H1 (cell line): ENCODE data around the gene MNX1. TPM values are rescaled to one million over a fixed set of nuclear protein-coding genes. Genes with fewer than 3 reads are reported as not detected.
A peak's percentile ranks its signal among the peaks of the same experiment; 100 is the strongest.

Experiments used
- CTCF ChIA-PET: fragments of 300-600 bp; sonication (Branson Sonifier 250); formaldehyde crosslinking; loops from one replicate; lab custom pipeline; 2021; ENCODE audit not compliant: partially characterized antibody; lab: Charles Lee
- POLR2A ChIA-PET: fragments of 300-600 bp; sonication (Branson Sonifier 250); formaldehyde crosslinking; loops from one replicate; lab custom pipeline; 2021; ENCODE audit warnings: inconsistent platforms; ENCODE audit not compliant: partially characterized antibody; lab: Charles Lee
- DNase-seq, 2 experiments: peaks; one replicate each; pipeline versions ENCODE4 v3.0.0 to v3.0.0-alpha.2; 2010 to 2022; ENCODE audit warnings: low spot score in 2 of 2, low read depth in 1 of 2, mixed read lengths in 1 of 2
- FAIRE-seq: peaks from 2 replicates; lab custom pipeline; 2011; peaks lifted over from hg19 to GRCh38; lab: Jason Lieb, UNC
- H2AFZ ChIP-seq: 2 replicates; pipeline ENCODE4 v1.8.1; 2012; ENCODE audit warnings: low read length, inconsistent platforms
- H2AK5ac ChIP-seq: 2 replicates; pipeline ENCODE4 v1.6.1; 2013; ENCODE audit warnings: low read depth, low read length
- H2BK120ac ChIP-seq: replicated peaks from 2 replicates; pipeline ENCODE3; 2013; ENCODE audit warnings: low read depth, low read length, inconsistent platforms
- H2BK12ac ChIP-seq: 2 replicates; pipeline ENCODE4 v1.6.1; 2013; ENCODE audit warnings: low read depth, low read length
- H2BK15ac ChIP-seq: 2 replicates; pipeline ENCODE4 v1.6.1; 2013; ENCODE audit warnings: low read length
- H2BK20ac ChIP-seq: 2 replicates; pipeline ENCODE4 v1.6.1; 2013; ENCODE audit warnings: low read length
- H2BK5ac ChIP-seq: 2 replicates; pipeline ENCODE4 v1.6.1; 2013; ENCODE audit warnings: low read depth, low read length
- H3K14ac ChIP-seq: 2 replicates; pipeline ENCODE4 v1.6.1; 2013; ENCODE audit warnings: inconsistent platforms; ENCODE audit not compliant: insufficient read length
- H3K18ac ChIP-seq: 2 replicates; pipeline ENCODE4 v1.6.1; 2013; ENCODE audit warnings: low read length; ENCODE audit errors: extremely low read depth
- H3K23ac ChIP-seq: 2 replicates; pipeline ENCODE4 v1.6.1; 2013; ENCODE audit warnings: inconsistent platforms; ENCODE audit not compliant: insufficient read length
- H3K23me2 ChIP-seq: 2 replicates; pipeline ENCODE4 v1.6.1; 2013; ENCODE audit warnings: low read depth, low read length
- H3K27ac ChIP-seq: 2 replicates; pipeline ENCODE4 v1.6.1; 2011; ENCODE audit warnings: low read depth, low read length, inconsistent platforms
- H3K27me3 ChIP-seq, 4 experiments: replicated peaks in 1 of 4; 1 replicate in 1 of 4; 2 replicates in 3 of 4; pipeline versions ENCODE4 v1.6.1 to v1.8.1; 2011 to 2013; ENCODE audit warnings: low read length in 3 of 4, mild to moderate bottlenecking in 3 of 4, inconsistent platforms in 2 of 4, mixed read lengths in 2 of 4, moderate library complexity in 1 of 4; ENCODE audit not compliant: control insufficient read depth in 3 of 4, insufficient read depth in 3 of 4; ENCODE audit errors: extremely low read depth in 1 of 4
- H3K36me3 ChIP-seq, 4 experiments: 2 replicates each; pipeline versions ENCODE4 v1.6.1 to v1.8.1; 2011 to 2013; ENCODE audit warnings: mild to moderate bottlenecking in 4 of 4, low read length in 3 of 4, moderate library complexity in 2 of 4, control low read depth in 1 of 4, inconsistent platforms in 1 of 4; ENCODE audit not compliant: insufficient read depth in 4 of 4, control insufficient read depth in 2 of 4
- H3K4ac ChIP-seq: replicated peaks from 2 replicates; pipeline ENCODE3; 2013; ENCODE audit warnings: low read length, low read depth, mixed read lengths, inconsistent platforms; ENCODE audit not compliant: insufficient read length
- H3K4me1 ChIP-seq, 4 experiments: replicated peaks in 1 of 4; 1 replicate in 1 of 4; 2 replicates in 3 of 4; pipeline versions ENCODE4 v1.6.1 to v1.8.1; 2011 to 2013; ENCODE audit warnings: low read length in 3 of 4, inconsistent platforms in 2 of 4, mixed read lengths in 1 of 4; ENCODE audit not compliant: insufficient read depth in 4 of 4, control insufficient read depth in 3 of 4
- H3K4me2 ChIP-seq, 2 experiments: 2 replicates each; pipeline versions ENCODE4 v1.6.1 to v1.8.1; 2011 to 2013; ENCODE audit warnings: low read depth in 2 of 2, low read length in 2 of 2, control low read depth in 1 of 2, inconsistent platforms in 1 of 2, mild to moderate bottlenecking in 1 of 2; ENCODE audit not compliant: insufficient read depth in 1 of 2
- H3K4me3 ChIP-seq, 4 experiments: fragments of 200-600, 300-600 bp in 1 of 4; sonication (generic), shearing (Covaris generic), sonication (Bioruptor Twin) in 1 of 4; 2 replicates each; pipeline versions ENCODE4 v1.5.1 to v1.8.1; 2011 to 2016; ENCODE audit warnings: low read length in 4 of 4, low read depth in 3 of 4, control low read depth in 2 of 4, inconsistent platforms in 2 of 4, mild to moderate bottlenecking in 2 of 4, mixed read lengths in 1 of 4, moderate library complexity in 1 of 4; ENCODE audit not compliant: insufficient read depth in 2 of 4; ENCODE audit errors: extremely low read depth in 1 of 4
- H3K56ac ChIP-seq: replicated peaks from 2 replicates; pipeline ENCODE3; 2013; ENCODE audit warnings: low read depth, mild to moderate bottlenecking, mixed read lengths, low read length, inconsistent platforms; ENCODE audit not compliant: insufficient read length
- H3K79me1 ChIP-seq: 2 replicates; pipeline ENCODE4 v1.6.1; 2013; ENCODE audit warnings: low read depth, low read length, control low read depth
- H3K79me2 ChIP-seq, 2 experiments: 2 replicates each; pipeline versions ENCODE4 v1.6.1 to v1.8.1; 2012 to 2013; ENCODE audit warnings: low read length in 2 of 2, mild to moderate bottlenecking in 2 of 2, inconsistent platforms in 1 of 2; ENCODE audit not compliant: insufficient read depth in 2 of 2, control insufficient read depth in 1 of 2
- H3K9ac ChIP-seq, 4 experiments: replicated peaks in 1 of 4; 1 replicate in 1 of 4; 2 replicates in 3 of 4; pipeline versions ENCODE4 v1.6.1 to v1.8.1; 2011 to 2013; ENCODE audit warnings: low read depth in 3 of 4, low read length in 3 of 4, control low read depth in 2 of 4, mild to moderate bottlenecking in 2 of 4, moderate library complexity in 2 of 4, inconsistent platforms in 1 of 4; ENCODE audit errors: extremely low read depth in 1 of 4
- H3K9me3 ChIP-seq, 2 experiments: 2 replicates each; pipeline versions ENCODE4 v1.6.1 to v1.8.1; 2012 to 2013; ENCODE audit warnings: mild to moderate bottlenecking in 2 of 2, moderate library complexity in 2 of 2, control low read depth in 1 of 2, inconsistent platforms in 1 of 2, low read depth in 1 of 2, low read length in 1 of 2, mixed read lengths in 1 of 2; ENCODE audit not compliant: insufficient read depth in 2 of 2
- H4K20me1 ChIP-seq, 2 experiments: replicated peaks in 1 of 2; 2 replicates each; pipeline versions ENCODE3 to v1.8.1; 2011 to 2013; ENCODE audit warnings: inconsistent platforms in 2 of 2, low read length in 2 of 2, mild to moderate bottlenecking in 1 of 2; ENCODE audit not compliant: insufficient read depth in 2 of 2, control insufficient read depth in 1 of 2
- H4K5ac ChIP-seq: 2 replicates; pipeline ENCODE4 v1.6.1; 2013; ENCODE audit warnings: low read length, low read depth, mixed read lengths, inconsistent platforms; ENCODE audit not compliant: insufficient read length
- H4K8ac ChIP-seq: 2 replicates; pipeline ENCODE4 v1.8.0; 2013; ENCODE audit warnings: mild to moderate bottlenecking, moderate library complexity, low read length, inconsistent platforms; ENCODE audit not compliant: insufficient read depth; ENCODE audit errors: extremely low read depth
- H4K91ac ChIP-seq: replicated peaks from 2 replicates; pipeline ENCODE3; 2013; ENCODE audit warnings: low read length, mixed read lengths, inconsistent platforms; ENCODE audit not compliant: insufficient read length
- CBX8 ChIP-seq: fragments of 300-800, 300-1000 bp; sonication (generic); IDR thresholded peaks from 2 replicates; pipeline ENCODE4 v1.7.1; 2016; ENCODE audit warnings: low read depth, low read length, borderline replicate concordance
- MAFK ChIP-seq: IDR thresholded peaks from 2 replicates; pipeline ENCODE4 v1.6.1; 2012; ENCODE audit warnings: low read depth, mild to moderate bottlenecking, improper control_type of control experiment, low read length
- RAD21 ChIP-seq, 2 experiments: IDR thresholded peaks in 1 of 2; conservative IDR thresholded peaks in 1 of 2; 2 replicates each; pipeline ENCODE4 v1.6.1; 2011; ENCODE audit warnings: low read depth in 2 of 2, low read length in 2 of 2, improper control_type of control experiment in 1 of 2, inconsistent platforms in 1 of 2, mild to moderate bottlenecking in 1 of 2, moderate library complexity in 1 of 2
- RBBP5 ChIP-seq: IDR thresholded peaks from 2 replicates; pipeline ENCODE4 v1.7.1; 2012; ENCODE audit warnings: low read depth, mild to moderate bottlenecking, inconsistent platforms, low read length, moderate library complexity, borderline replicate concordance
- SIX5 ChIP-seq: IDR thresholded peaks from 2 replicates; pipeline ENCODE4 v1.6.1; 2011; ENCODE audit warnings: mild to moderate bottlenecking, low read depth, low read length
- SP4 ChIP-seq: IDR thresholded peaks from 2 replicates; pipeline ENCODE4 v1.6.1; 2012; ENCODE audit warnings: low read length, inconsistent platforms
- WGBS, 2 experiments: shearing (Covaris generic) in 1 of 2; methylation state at CpG; one replicate each; pipeline versions ENCODE4 v1.1.6 to v1.1.7; 2013 to 2015; ENCODE audit warnings: low lambda C conversion rate in 2 of 2, mixed read lengths in 2 of 2, inconsistent platforms in 1 of 2, low coverage in 1 of 2, missing lambda C conversion rate in 1 of 2; ENCODE audit not compliant: insufficient replicate concordance in 2 of 2, insufficient coverage in 1 of 2, insufficient read length in 1 of 2; ENCODE audit errors: extremely low coverage in 1 of 2, missing lambda C conversion rate in 1 of 2; 5-methylcytosine and 5-hydroxymethylcytosine counted together
- polyA plus RNA-seq, 7 experiments: library from polyadenylated mRNA; depleted of rRNA in 3 of 7; stranded (reverse) in 5 of 7; unstranded in 2 of 7; fragments of >200 nt in 5 of 7; fragments of 200-250 nt in 2 of 7; gene quantifications; 1 replicate in 5 of 7; 2 replicates in 1 of 7; 4 replicates in 1 of 7; pipeline versions ENCODE4 v1.2.1 to v1.2.3, GENCODE V29; 2011 to 2013; ENCODE audit warnings: missing spikeins in 2 of 7, mixed read lengths in 2 of 7
- total RNA-seq: library from RNA; stranded (reverse); fragmentation: NEBNext Ultra II Directional; extraction: Animal tissue kit (Norgen Biotek cat#: 25700); gene quantifications from 2 replicates; pipeline ENCODE4 v1.2.1, GENCODE V29; 2021

MNX1 gene
- total and polyA plus RNA-seq, 2 of the 8 experiments (the other 6 are each of a cell fraction or from before 2014, with no cell fraction given): 0.39 TPM; not detected in 1

- 89% methylated on average over 25 of the region's 25 CpGs; no CpG with 5 or more reads in 1 of the 2 experiments for WGBS, 2 experiments
- FAIRE-seq: no peak
Observed at GRCh38 chr7:156989766-156990535, 20.5 kb downstream of the MNX1 start.

More at GRCh38 chr7:156989766-156990535, 20.5 kb downstream of the MNX1 start:
- Histone ChIP-seq H4K91ac (no peak overlapping the region), H3K79me2 (no peaks in the 10 kb centered on the region), H4K20me1 (no peaks in the 10 kb centered on the region)
- CTCF ChIA-PET: interaction anchor here (0.7 to 1.2 kb wide), 5 partner anchors 11 to 248 kb away, joined by 3 to 5 read pairs (median 3); no protein-coding TSS in a partner anchor
- TF ChIP-seq CBX8 (no peak), SP4 (no peak), RBBP5 (no peak), SIX5 (no peak), MAFK (no peak), RAD21 (IDR thresholded peaks at IDR 0.05 in 1 of 2, conservative IDR thresholded peaks at IDR 0.05 in 1 of 2; ENCODE audit: low read depth in 2 of 2, low read length in 2 of 2) (no peak)
- TF ChIP-seq, all 59 proteins: peak for 0
- H3K18ac ChIP-seq: no peak overlapping the region
- no peaks in the 10 kb centered on the region for H3K9me3 ChIP-seq
- H3K4me2 ChIP-seq: no peak overlapping the region
- POLR2A ChIA-PET: interaction anchor here (1.0 kb wide), 1 partner anchor 39 kb away, joined by 3 read pairs; no protein-coding TSS in a partner anchor
- no peaks in the 10 kb centered on the region for H3K23me2 ChIP-seq
- H3K36me3 ChIP-seq: no peaks in the 10 kb centered on the region
- H2BK5ac ChIP-seq: no peak overlapping the region
- H2AFZ ChIP-seq: no peak overlapping the region
- H3K9ac ChIP-seq: no peak overlapping the region
- no peak overlapping the region for H2BK120ac ChIP-seq
- H2BK12ac ChIP-seq: no peak overlapping the region
- no peaks in the 10 kb centered on the region for H3K79me1 ChIP-seq
- no peak overlapping the region for H3K14ac ChIP-seq
- no peak overlapping the region for H3K4me3 ChIP-seq
- no peak overlapping the region for H3K4ac ChIP-seq
- no peak overlapping the region for H4K8ac ChIP-seq
- no peak overlapping the region for H3K23ac ChIP-seq
- H4K5ac ChIP-seq: no peak overlapping the region
- DNase-seq: peak in 1 of 2 experiments; percentile 40
- H3K27me3 ChIP-seq: no peaks in the 10 kb centered on the region
- no peak overlapping the region for H2BK20ac ChIP-seq
- no peak overlapping the region for H3K27ac ChIP-seq
- no peak overlapping the region for H2BK15ac ChIP-seq
- H2AK5ac ChIP-seq: no peak overlapping the region
- no peaks in the 10 kb centered on the region; a peak in 2 of 7 replicates for H3K4me1 ChIP-seq
- no peak overlapping the region for H3K56ac ChIP-seq
